B cell (primary cell): Measurements from ENCODE around the gene PPP1R12C. TPM values are rescaled to one million over a fixed set of nuclear protein-coding genes. Genes with fewer than 3 reads are reported as not detected.

Source experiments
- ATAC-seq: fragments of 200-7000 bp; cut with Tn5 transposase; one replicate; pipeline ENCODE4 v1.10.0; 2021; ENCODE audit warnings: low read depth, mild to moderate bottlenecking, moderate number of reproducible peaks, moderate library complexity
- CTCF ChIA-PET: fragments of 350-600 bp; sonication (Branson Sonifier 250); formaldehyde crosslinking; loops from one replicate; lab custom pipeline; 2021; ENCODE audit warnings: antibody characterized with exemption, inconsistent platforms; lab: Charles Lee
- POLR2A ChIA-PET: fragments of 350-600 bp; sonication (Branson Sonifier 250); formaldehyde crosslinking; loops from one replicate; lab custom pipeline; 2021; ENCODE audit warnings: antibody characterized with exemption; lab: Charles Lee
- DNase-seq: peaks from one replicate; pipeline ENCODE4 v3.0.0; 2013
- H2AFZ ChIP-seq: 2 replicates; pipeline ENCODE4 v1.6.1; 2012; ENCODE audit warnings: mild to moderate bottlenecking, low read depth, low read length; ENCODE audit not compliant: insufficient read depth, poor library complexity, severe bottlenecking
- H3K27ac ChIP-seq, 2 donors: 1 replicate in 1 of 2; 2 replicates in 1 of 2; pipeline ENCODE4 v1.5.1; 2012 to 2013; ENCODE audit warnings: low read length in 2 of 2, mild to moderate bottlenecking in 2 of 2, moderate library complexity in 1 of 2
- H3K27me3 ChIP-seq, 4 experiments: fragments of 200-600 bp in 1 of 4; sonication (generic) in 1 of 4; replicated peaks in 1 of 4; 1 replicate in 2 of 4; 2 replicates in 2 of 4; pipeline versions ENCODE4 v1.6.1 to v1.7.0; 2013 to 2016; ENCODE audit warnings: low read length in 3 of 4, mild to moderate bottlenecking in 2 of 4, mixed read lengths in 1 of 4, moderate library complexity in 1 of 4; ENCODE audit not compliant: insufficient read depth in 4 of 4, control insufficient read depth in 3 of 4; ENCODE audit errors: control extremely low read depth in 1 of 4
- H3K36me3 ChIP-seq, 2 experiments: replicated peaks in 1 of 2; 1 replicate in 1 of 2; 2 replicates in 1 of 2; pipeline versions ENCODE4 v1.6.1 to v1.7.1; 2013; ENCODE audit warnings: low read length in 1 of 2; ENCODE audit not compliant: insufficient read depth in 2 of 2, control insufficient read depth in 1 of 2; ENCODE audit errors: control extremely low read depth in 1 of 2, extremely low read depth in 1 of 2
- H3K4me1 ChIP-seq, 2 donors: fragments of 200-600 bp in 1 of 2; sonication (generic) in 1 of 2; 1 replicate in 1 of 2; 2 replicates in 1 of 2; pipeline versions ENCODE4 v1.5.1 to v1.6.1; 2013 to 2017; ENCODE audit warnings: low read length in 2 of 2; ENCODE audit not compliant: control insufficient read depth in 2 of 2, insufficient read depth in 2 of 2
- H3K4me2 ChIP-seq: replicated peaks from 2 replicates; pipeline ENCODE3; 2012; ENCODE audit warnings: mild to moderate bottlenecking, low read depth, low read length; ENCODE audit not compliant: poor library complexity, severe bottlenecking
- H3K4me3 ChIP-seq, 5 experiments: fragments of 200-600 bp in 1 of 5; sonication (generic) in 1 of 5; 1 replicate in 3 of 5; 2 replicates in 2 of 5; pipeline versions ENCODE4 v1.5.1 to v1.7.0; 2011 to 2016; ENCODE audit warnings: low read length in 4 of 5, mild to moderate bottlenecking in 4 of 5, low read depth in 2 of 5, control low read depth in 1 of 5, moderate library complexity in 1 of 5; ENCODE audit not compliant: insufficient read depth in 1 of 5; ENCODE audit errors: control extremely low read depth in 1 of 5, extremely low read depth in 1 of 5
- H3K79me2 ChIP-seq: fragments of 200-600 bp; sonication (generic); one replicate; pipeline ENCODE4 v1.6.0; 2016; ENCODE audit warnings: low read length; ENCODE audit not compliant: control insufficient read depth, insufficient read depth
- H3K9ac ChIP-seq: fragments of 200-600 bp; sonication (generic); 2 replicates; pipeline ENCODE4 v1.6.1; 2017; ENCODE audit warnings: mild to moderate bottlenecking, low read length, moderate library complexity
- H3K9me3 ChIP-seq, 3 donors: one replicate each; pipeline versions ENCODE4 v1.6.1 to v1.7.1; 2013; ENCODE audit warnings: low read length in 2 of 3; ENCODE audit not compliant: control insufficient read depth in 2 of 3, insufficient read depth in 1 of 3; ENCODE audit errors: control extremely low read depth in 1 of 3
- H4K20me1 ChIP-seq: 2 replicates; pipeline ENCODE4 v1.6.0; 2012; ENCODE audit warnings: mild to moderate bottlenecking, low read length; ENCODE audit not compliant: insufficient read depth, control insufficient read depth, poor library complexity, severe bottlenecking
- H3K27ac Mint-ChIP-seq: one replicate; pipeline ENCODE4 v1.8.0; 2021; ENCODE audit warnings: mixed read lengths
- H3K27me3 Mint-ChIP-seq: one replicate; pipeline ENCODE4 v1.8.0; 2021; ENCODE audit warnings: mixed read lengths
- H3K4me1 Mint-ChIP-seq: one replicate; pipeline ENCODE4 v1.8.0; 2021; ENCODE audit warnings: mixed read lengths
- H3K4me3 Mint-ChIP-seq: one replicate; pipeline ENCODE4 v1.8.0; 2021; ENCODE audit warnings: mixed read lengths
- H3K9me3 Mint-ChIP-seq: one replicate; pipeline ENCODE4 v1.8.0; 2022; ENCODE audit warnings: mixed read lengths; ENCODE audit not compliant: insufficient read depth
- EZH2 ChIP-seq: IDR thresholded peaks from 2 replicates; pipeline ENCODE4 v1.6.1; 2012; ENCODE audit warnings: borderline replicate concordance, low read depth, mild to moderate bottlenecking, moderate library complexity, low read length; ENCODE audit not compliant: insufficient read depth, poor library complexity, severe bottlenecking
- WGBS: methylation state at CpG from one replicate; pipeline ENCODE4 v1.1.5; 2013; ENCODE audit warnings: missing lambda C conversion rate; ENCODE audit not compliant: insufficient coverage; 5-methylcytosine and 5-hydroxymethylcytosine counted together
- intact Hi-C: fragments of 100-400 bp; cut with micrococcal nuclease; formaldehyde crosslinking; loops from one replicate; pipeline ENCODE4 v1.10.0; 2022
- polyA plus RNA-seq: library from polyadenylated mRNA; depleted of rRNA; stranded (reverse); fragments of >200 nt; gene quantifications from 2 replicates; pipeline ENCODE4 v1.2.3, GENCODE V29; 2012
- total RNA-seq, 2 donors: library from RNA; stranded (reverse); fragments of 120-200 nt in 1 of 2; gene quantifications; 1 replicate in 1 of 2; 2 replicates in 1 of 2; pipeline versions ENCODE4 v1.2.3 to v1.2.4, GENCODE V29; 2013 to 2022
- TF ChIP-seq, protein P1 (sequence below): fragments of 200-600 bp; IDR thresholded peaks from one replicate; pipeline ENCODE4 v1.8.0; 2022; ENCODE audit warnings: antibody characterized with exemption, mild to moderate bottlenecking

PPP1R12C gene
- total and polyA plus RNA-seq, 2 donors (not counting 1 experiment from before 2014, with no cell fraction given): 145 to 179 TPM

DNA sequence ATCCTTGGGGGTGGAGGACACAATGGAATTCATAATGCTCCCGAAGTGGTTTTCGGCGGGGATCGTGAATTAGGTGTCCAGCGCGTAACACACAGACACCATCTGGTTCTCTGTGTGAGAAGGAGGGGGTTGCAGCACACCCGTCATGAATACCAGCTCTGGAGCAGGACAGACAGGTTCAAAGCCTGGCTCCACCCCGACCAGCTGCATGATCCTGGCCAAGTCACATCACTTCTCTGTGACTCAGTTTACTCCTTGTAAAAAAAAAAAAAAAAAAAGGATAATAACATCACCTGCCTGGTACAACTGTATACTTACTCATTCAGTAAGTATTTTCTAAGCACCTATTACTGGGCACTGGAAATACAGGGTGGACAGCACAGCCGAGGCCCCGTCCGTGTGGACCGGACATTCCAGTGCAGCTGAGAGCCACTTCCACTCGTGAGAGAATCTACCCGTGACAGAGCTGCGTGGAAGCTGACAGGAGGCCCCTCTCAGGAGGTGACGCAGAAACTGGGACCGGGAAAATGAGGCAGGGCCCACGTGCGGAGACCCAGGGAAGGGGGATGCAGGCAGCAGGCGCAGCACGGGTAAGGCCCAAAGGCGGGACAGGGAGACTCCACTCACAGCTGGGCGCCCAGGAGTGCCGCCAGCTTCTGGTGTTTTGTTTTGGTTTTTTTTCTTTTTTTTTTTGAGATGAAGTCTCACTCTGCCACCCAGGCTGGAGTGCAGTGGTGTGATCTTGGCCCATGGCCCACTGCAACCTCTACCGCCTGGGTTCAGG, 66.5 kb downstream of the PPP1R12C start:
- CTCF ChIA-PET: no interaction called here
- Histone ChIP-seq H3K36me3 (peaks cover 0 to 44% of the 10 kb centered on the region in 2 experiments), H3K4me3 (no peak overlapping the region), H4K20me1 (no peaks in the 10 kb centered on the region), H3K79me2 (no peaks in the 10 kb centered on the region), H3K9me3 (no peaks in the 10 kb centered on the region), H3K4me2 (no peak overlapping the region), H2AFZ (no peak overlapping the region), H3K9ac (no peak overlapping the region), H3K27me3 (no peaks in the 10 kb centered on the region), H3K4me1 (no peaks in the 10 kb centered on the region), H3K27ac (no peak overlapping the region)
- H3K4me1 Mint-ChIP-seq: no peaks in the 10 kb centered on the region
- POLR2A ChIA-PET: no interaction called here
- no peak for TF ChIP-seq EZH2
- TF ChIP-seq, protein P1, sequence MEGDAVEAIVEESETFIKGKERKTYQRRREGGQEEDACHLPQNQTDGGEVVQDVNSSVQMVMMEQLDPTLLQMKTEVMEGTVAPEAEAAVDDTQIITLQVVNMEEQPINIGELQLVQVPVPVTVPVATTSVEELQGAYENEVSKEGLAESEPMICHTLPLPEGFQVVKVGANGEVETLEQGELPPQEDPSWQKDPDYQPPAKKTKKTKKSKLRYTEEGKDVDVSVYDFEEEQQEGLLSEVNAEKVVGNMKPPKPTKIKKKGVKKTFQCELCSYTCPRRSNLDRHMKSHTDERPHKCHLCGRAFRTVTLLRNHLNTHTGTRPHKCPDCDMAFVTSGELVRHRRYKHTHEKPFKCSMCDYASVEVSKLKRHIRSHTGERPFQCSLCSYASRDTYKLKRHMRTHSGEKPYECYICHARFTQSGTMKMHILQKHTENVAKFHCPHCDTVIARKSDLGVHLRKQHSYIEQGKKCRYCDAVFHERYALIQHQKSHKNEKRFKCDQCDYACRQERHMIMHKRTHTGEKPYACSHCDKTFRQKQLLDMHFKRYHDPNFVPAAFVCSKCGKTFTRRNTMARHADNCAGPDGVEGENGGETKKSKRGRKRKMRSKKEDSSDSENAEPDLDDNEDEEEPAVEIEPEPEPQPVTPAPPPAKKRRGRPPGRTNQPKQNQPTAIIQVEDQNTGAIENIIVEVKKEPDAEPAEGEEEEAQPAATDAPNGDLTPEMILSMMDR: no peak
- no peak for DNase-seq
- no peak for ATAC-seq
- intact Hi-C loops: no loop called here
- no peaks in the 10 kb centered on the region for H3K27me3 Mint-ChIP-seq
- no peak overlapping the region for H3K27ac Mint-ChIP-seq
- H3K9me3 Mint-ChIP-seq: no peaks in the 10 kb centered on the region
- no peak overlapping the region for H3K4me3 Mint-ChIP-seq
- 99% methylated on average over 22 of the region's 25 CpGs for WGBS

DNA sequence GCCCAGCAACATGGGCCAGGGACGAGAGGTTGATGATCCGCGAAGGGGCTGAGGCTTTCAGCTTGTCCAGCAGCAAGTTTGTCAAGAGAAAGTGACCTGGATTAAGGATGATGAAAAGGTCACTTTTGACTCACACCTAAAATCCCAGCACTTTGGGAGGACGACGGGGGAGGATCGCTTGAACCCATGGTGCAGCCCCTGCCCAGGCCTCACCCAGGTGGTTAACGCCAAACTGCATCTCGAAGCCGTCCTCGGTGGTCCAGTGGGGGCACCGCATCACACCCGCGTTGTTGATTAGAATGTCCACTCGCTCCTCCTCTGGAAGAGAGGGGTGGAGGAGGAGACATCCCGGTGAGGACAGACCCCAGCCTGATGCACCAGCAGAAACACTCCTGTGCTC, 69.0 kb downstream of the PPP1R12C start:
- no peak for ATAC-seq
- H3K36me3 ChIP-seq: peaks cover 0 to 43% of the 10 kb centered on the region in 2 experiments
- POLR2A ChIA-PET: no interaction called here

More for the DNA sequence above, 69.0 kb downstream of the PPP1R12C start:
- no peak overlapping the region for H2AFZ ChIP-seq
- H4K20me1 ChIP-seq: no peaks in the 10 kb centered on the region
- WGBS: 99% methylated on average over 9 of the region's 15 CpGs
- Mint-ChIP-seq H3K4me3 (no peak overlapping the region), H3K27ac (no peak overlapping the region), H3K9me3 (no peaks in the 10 kb centered on the region), H3K27me3 (no peaks in the 10 kb centered on the region), H3K4me1 (no peaks in the 10 kb centered on the region)
- CTCF ChIA-PET: no interaction called here
- DNase-seq: no peak
- no peak overlapping the region for H3K9ac ChIP-seq
- no peaks in the 10 kb centered on the region for H3K4me1 ChIP-seq
- intact Hi-C loops: no loop called here
- no peaks in the 10 kb centered on the region for H3K9me3 ChIP-seq
- H3K27ac ChIP-seq: no peak overlapping the region
- no peak for TF ChIP-seq EZH2
- TF ChIP-seq, protein P1: no peak
- no peaks in the 10 kb centered on the region for H3K27me3 ChIP-seq
- no peak overlapping the region for H3K4me2 ChIP-seq
- no peaks in the 10 kb centered on the region for H3K79me2 ChIP-seq
- no peak overlapping the region for H3K4me3 ChIP-seq
